Neural cell (in vitro differentiated cells): ENCODE measurements around the gene NOL9. TPM values are rescaled to one million over a fixed set of nuclear protein-coding genes. Genes with fewer than 3 reads are reported as not detected.

Source experiments
- H2AFZ ChIP-seq: fragments of 200-600, 300-800 bp; sonication (generic), shearing (Covaris generic); 2 replicates; pipeline ENCODE4 v1.6.0; 2014; ENCODE audit warnings: low read depth, mild to moderate bottlenecking, antibody characterized with exemption, low read length, moderate library complexity
- H3F3A ChIP-seq: fragments of 200-600 bp; shearing (Covaris generic); 2 replicates; pipeline ENCODE4 v1.6.1; 2016; ENCODE audit warnings: mild to moderate bottlenecking, moderate library complexity, mixed read lengths, antibody characterized with exemption, low read length; ENCODE audit not compliant: insufficient read depth, poor library complexity, severe bottlenecking
- H3K27ac ChIP-seq: fragments of 200-600, 300-800 bp; sonication (generic), shearing (Covaris generic); 2 replicates; pipeline ENCODE4 v1.5.1; 2014; ENCODE audit warnings: mild to moderate bottlenecking, low read length, moderate library complexity
- H3K27me3 ChIP-seq: fragments of 300-800, 200-600 bp; sonication (generic), shearing (Covaris generic); 2 replicates; pipeline ENCODE4 v1.6.0; 2014; ENCODE audit warnings: mild to moderate bottlenecking, low read depth, low read length, moderate library complexity; ENCODE audit not compliant: insufficient read depth
- H3K36me3 ChIP-seq: fragments of 300-800, 200-600 bp; sonication (generic), shearing (Covaris generic); 2 replicates; pipeline ENCODE4 v1.5.1; 2014; ENCODE audit warnings: mild to moderate bottlenecking, antibody characterized with exemption, low read length, moderate library complexity; ENCODE audit not compliant: insufficient read depth
- H3K4me2 ChIP-seq: fragments of 300-800, 200-600 bp; sonication (generic), shearing (Covaris generic); 2 replicates; pipeline ENCODE4 v1.6.0; 2014; ENCODE audit warnings: mild to moderate bottlenecking, low read length
- H3K4me3 ChIP-seq: fragments of 300-800, 200-600 bp; sonication (generic), shearing (Covaris generic); 2 replicates; pipeline ENCODE4 v1.5.1; 2014; ENCODE audit warnings: mild to moderate bottlenecking, low read length, moderate library complexity
- H3K79me2 ChIP-seq: fragments of 200-600 bp; shearing (Covaris generic); replicated peaks from 2 replicates; pipeline ENCODE4 v1.6.0; 2014; ENCODE audit warnings: mild to moderate bottlenecking, low read length, moderate library complexity; ENCODE audit not compliant: insufficient read depth
- H3K9ac ChIP-seq: fragments of 300-800, 200-600 bp; sonication (generic), shearing (Covaris generic); 2 replicates; pipeline ENCODE4 v1.6.1; 2016; ENCODE audit warnings: mild to moderate bottlenecking, low read length, mixed read lengths
- H3K9me2 ChIP-seq: fragments of 200-600 bp; shearing (Covaris generic); 2 replicates; pipeline ENCODE4 v1.6.1; 2016; ENCODE audit warnings: mild to moderate bottlenecking, low read length, mixed read lengths; ENCODE audit not compliant: insufficient read depth
- H3K9me3 ChIP-seq: fragments of 200-600, 300-800 bp; sonication (generic), shearing (Covaris generic); 2 replicates; pipeline ENCODE4 v1.6.1; 2016; ENCODE audit warnings: mild to moderate bottlenecking, mixed run types, low read length, moderate library complexity, mixed read lengths
- H4K20me1 ChIP-seq: fragments of 200-600 bp; shearing (Covaris generic); 2 replicates; pipeline ENCODE4 v1.6.1; 2016; ENCODE audit warnings: mild to moderate bottlenecking, mixed run types; ENCODE audit not compliant: insufficient read depth
- CTCF ChIP-seq: fragments of 450-650 bp; IDR thresholded peaks from 2 replicates; pipeline ENCODE4 v1.5.1; 2014; ENCODE audit warnings: antibody characterized with exemption, mild to moderate bottlenecking, moderate library complexity; ENCODE audit not compliant: poor library complexity, severe bottlenecking
- EP300 ChIP-seq: fragments of 450-650 bp; conservative IDR thresholded peaks from 2 replicates; pipeline ENCODE4 v1.6.1; 2014; ENCODE audit warnings: antibody characterized with exemption, mild to moderate bottlenecking, moderate library complexity; ENCODE audit not compliant: poor library complexity, severe bottlenecking
- EZH2 ChIP-seq: fragments of 200-600, 300-800 bp; shearing (Covaris generic), sonication (generic); IDR thresholded peaks from 2 replicates; pipeline ENCODE4 v1.6.1; 2014; ENCODE audit warnings: antibody characterized with exemption, low read length, borderline replicate concordance, mild to moderate bottlenecking; ENCODE audit not compliant: insufficient read depth, poor library complexity, severe bottlenecking
- MXI1 ChIP-seq: fragments of 450-650 bp; conservative IDR thresholded peaks from 2 replicates; pipeline ENCODE4 v1.6.1; 2014; ENCODE audit warnings: antibody characterized with exemption, mild to moderate bottlenecking; ENCODE audit not compliant: poor library complexity, severe bottlenecking
- POLR2AphosphoS5 ChIP-seq: IDR thresholded peaks from 2 replicates; pipeline ENCODE4 v1.6.1; 2012
- RAD21 ChIP-seq: fragments of 450-650 bp; conservative IDR thresholded peaks from 2 replicates; pipeline ENCODE4 v1.6.1; 2014; ENCODE audit warnings: antibody characterized with exemption, mild to moderate bottlenecking, moderate library complexity
- SMC3 ChIP-seq: fragments of 450-650 bp; conservative IDR thresholded peaks from 2 replicates; pipeline ENCODE4 v1.6.1; 2014; ENCODE audit warnings: antibody characterized with exemption, mild to moderate bottlenecking, moderate library complexity; ENCODE audit not compliant: poor library complexity
- TAF1 ChIP-seq: IDR thresholded peaks from 2 replicates; pipeline ENCODE4 v1.6.1; 2012; ENCODE audit warnings: low read depth
- polyA plus RNA-seq: library from polyadenylated mRNA; depleted of rRNA; stranded (reverse); fragments of >200 nt; gene quantifications from 2 replicates; pipeline ENCODE4 v1.2.3, GENCODE V29; 2014
- TF ChIP-seq, protein P1 (sequence below): IDR thresholded peaks from 2 replicates; pipeline ENCODE4 v1.6.1; 2012; ENCODE audit warnings: borderline replicate concordance

The NOL9 gene
- polyA plus RNA-seq, 1 donor from 2014 or later = 30.7 TPM

- TF ChIP-seq MXI1 = no peak
- Histone ChIP-seq H3K36me3 (peaks cover 6% of the 10 kb centered on the region), H3K9ac (no peak overlapping the region), H3K4me3 (no peak overlapping the region), H3F3A (no peaks in the 10 kb centered on the region), H3K4me2 (no peak overlapping the region), H4K20me1 (no peaks in the 10 kb centered on the region), H3K27me3 (no peaks in the 10 kb centered on the region), H3K79me2 (no peaks in the 10 kb centered on the region), H3K9me3 (no peaks in the 10 kb centered on the region), H3K27ac (no peak overlapping the region), H3K9me2 (no peaks in the 10 kb centered on the region), H2AFZ (no peak overlapping the region)
Measured at GRCh38 chr1:6545276-6546112, 8.8 kb downstream of the NOL9 start.

GRCh38 chr1:6544831-6545230, 9.5 kb downstream of the NOL9 start:
- Histone ChIP-seq H3K9ac (no peak overlapping the region), H3K4me3 (no peak overlapping the region), H3F3A (no peaks in the 10 kb centered on the region), H3K9me3 (no peaks in the 10 kb centered on the region), H3K4me2 (no peak overlapping the region), H3K27ac (no peak overlapping the region), H3K79me2 (no peaks in the 10 kb centered on the region), H3K27me3 (no peaks in the 10 kb centered on the region), H3K36me3 (peaks cover 6% of the 10 kb centered on the region), H3K9me2 (no peaks in the 10 kb centered on the region), H4K20me1 (no peaks in the 10 kb centered on the region), H2AFZ (no peak overlapping the region)
- no peak for TF ChIP-seq RAD21
- TF ChIP-seq, protein P1, sequence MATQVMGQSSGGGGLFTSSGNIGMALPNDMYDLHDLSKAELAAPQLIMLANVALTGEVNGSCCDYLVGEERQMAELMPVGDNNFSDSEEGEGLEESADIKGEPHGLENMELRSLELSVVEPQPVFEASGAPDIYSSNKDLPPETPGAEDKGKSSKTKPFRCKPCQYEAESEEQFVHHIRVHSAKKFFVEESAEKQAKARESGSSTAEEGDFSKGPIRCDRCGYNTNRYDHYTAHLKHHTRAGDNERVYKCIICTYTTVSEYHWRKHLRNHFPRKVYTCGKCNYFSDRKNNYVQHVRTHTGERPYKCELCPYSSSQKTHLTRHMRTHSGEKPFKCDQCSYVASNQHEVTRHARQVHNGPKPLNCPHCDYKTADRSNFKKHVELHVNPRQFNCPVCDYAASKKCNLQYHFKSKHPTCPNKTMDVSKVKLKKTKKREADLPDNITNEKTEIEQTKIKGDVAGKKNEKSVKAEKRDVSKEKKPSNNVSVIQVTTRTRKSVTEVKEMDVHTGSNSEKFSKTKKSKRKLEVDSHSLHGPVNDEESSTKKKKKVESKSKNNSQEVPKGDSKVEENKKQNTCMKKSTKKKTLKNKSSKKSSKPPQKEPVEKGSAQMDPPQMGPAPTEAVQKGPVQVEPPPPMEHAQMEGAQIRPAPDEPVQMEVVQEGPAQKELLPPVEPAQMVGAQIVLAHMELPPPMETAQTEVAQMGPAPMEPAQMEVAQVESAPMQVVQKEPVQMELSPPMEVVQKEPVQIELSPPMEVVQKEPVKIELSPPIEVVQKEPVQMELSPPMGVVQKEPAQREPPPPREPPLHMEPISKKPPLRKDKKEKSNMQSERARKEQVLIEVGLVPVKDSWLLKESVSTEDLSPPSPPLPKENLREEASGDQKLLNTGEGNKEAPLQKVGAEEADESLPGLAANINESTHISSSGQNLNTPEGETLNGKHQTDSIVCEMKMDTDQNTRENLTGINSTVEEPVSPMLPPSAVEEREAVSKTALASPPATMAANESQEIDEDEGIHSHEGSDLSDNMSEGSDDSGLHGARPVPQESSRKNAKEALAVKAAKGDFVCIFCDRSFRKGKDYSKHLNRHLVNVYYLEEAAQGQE = no peak

DNA sequence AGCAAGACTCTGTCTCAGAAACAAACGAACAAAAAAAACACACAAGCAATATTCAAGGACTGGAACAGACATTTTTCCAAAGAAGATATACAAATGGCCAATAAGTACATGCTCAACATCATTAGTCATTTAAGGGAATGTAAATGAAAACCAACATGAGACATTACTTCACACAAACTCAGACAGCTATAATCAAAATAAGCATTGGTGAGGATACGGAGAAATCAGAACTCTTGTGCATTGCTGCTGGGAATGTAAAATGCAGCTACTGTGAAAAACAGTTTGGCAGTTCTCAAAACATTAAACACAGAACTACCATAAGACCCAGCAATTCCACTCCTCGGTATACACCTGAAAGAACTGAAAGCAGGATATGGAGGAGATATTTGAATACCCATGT, 15.4 kb downstream of the NOL9 start:
- Histone ChIP-seq H3K9me3 (no peaks in the 10 kb centered on the region), H3K4me3 (no peak overlapping the region), H3K27ac (no peak overlapping the region), H2AFZ (no peak overlapping the region), H4K20me1 (no peaks in the 10 kb centered on the region), H3K36me3 (no peaks in the 10 kb centered on the region), H3K9me2 (no peaks in the 10 kb centered on the region), H3K9ac (no peak overlapping the region), H3F3A (no peaks in the 10 kb centered on the region), H3K79me2 (no peaks in the 10 kb centered on the region), H3K4me2 (no peak overlapping the region), H3K27me3 (no peaks in the 10 kb centered on the region)
- TF ChIP-seq CTCF = no peak
- TF ChIP-seq TAF1 = no peak
- TF ChIP-seq MXI1 = no peak
- no peak for TF ChIP-seq SMC3
- no peak for TF ChIP-seq EP300
- TF ChIP-seq, protein P1 = no peak
- TF ChIP-seq POLR2AphosphoS5 = no peak
- TF ChIP-seq EZH2 = no peak
- no peak for TF ChIP-seq RAD21
